GM12874 (cell line): ENCODE measurements around the gene RXFP1.

Source experiments
- CTCF ChIP-seq: IDR thresholded peaks from 2 replicates; pipeline ENCODE4 v1.5.1; 2011; ENCODE audit warnings: low read depth, mild to moderate bottlenecking, control low read depth, low read length, moderate library complexity; ENCODE audit not compliant: insufficient read depth

RXFP1 gene

DNA sequence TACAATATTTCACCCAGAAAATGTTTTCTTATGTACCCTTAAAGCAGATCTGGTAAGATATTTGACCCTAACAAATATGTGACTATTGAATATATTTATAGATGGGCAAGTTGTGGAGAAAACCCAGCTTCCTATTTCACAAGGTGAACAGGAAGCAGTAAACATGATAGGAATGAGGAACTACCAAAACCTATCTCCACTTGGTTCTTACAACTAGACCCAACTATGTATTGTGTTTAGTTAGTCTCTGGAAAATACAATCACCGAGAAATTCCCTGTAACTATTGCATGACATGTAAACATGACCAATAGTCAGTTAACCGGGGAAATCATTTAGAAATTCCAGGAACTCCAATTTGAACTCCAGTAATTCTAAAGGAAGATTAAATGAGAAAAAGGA, 8.4 kb upstream of the RXFP1 start:
- TF ChIP-seq CTCF, result no peak

GRCh38 chr4:158519226-158519625, 2.5 kb upstream of the RXFP1 start:
- TF ChIP-seq CTCF, result no peak

DNA sequence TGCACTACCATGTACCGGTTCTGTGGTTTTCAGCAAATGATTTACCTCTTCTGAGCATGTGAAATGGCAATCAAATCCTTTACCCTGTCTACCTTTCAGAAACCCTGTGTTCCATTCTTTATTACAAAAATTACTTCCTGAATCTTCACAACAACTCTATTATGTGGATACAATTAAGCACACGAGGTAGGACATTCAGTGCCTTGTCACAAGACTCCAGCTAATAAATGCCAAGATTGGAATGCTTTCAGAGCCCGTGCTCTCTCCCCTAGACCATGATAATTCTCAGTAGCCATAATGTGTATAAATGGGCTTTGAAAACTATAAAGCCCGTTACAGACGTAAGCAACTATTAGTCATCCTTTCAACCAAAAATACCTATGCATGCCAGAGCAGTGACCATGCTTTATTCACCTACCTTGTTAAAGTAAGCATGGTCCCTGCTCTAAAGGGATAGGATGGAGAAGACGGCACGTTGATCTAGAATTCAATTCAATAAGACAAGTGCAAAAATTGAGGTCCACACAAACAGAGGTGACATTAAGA, 2.4 kb downstream of the RXFP1 start:
- TF ChIP-seq CTCF, result no peak

- no peak for TF ChIP-seq CTCF
Measured at GRCh38 chr4:158527516-158527915, 5.8 kb downstream of the RXFP1 start.

DNA sequence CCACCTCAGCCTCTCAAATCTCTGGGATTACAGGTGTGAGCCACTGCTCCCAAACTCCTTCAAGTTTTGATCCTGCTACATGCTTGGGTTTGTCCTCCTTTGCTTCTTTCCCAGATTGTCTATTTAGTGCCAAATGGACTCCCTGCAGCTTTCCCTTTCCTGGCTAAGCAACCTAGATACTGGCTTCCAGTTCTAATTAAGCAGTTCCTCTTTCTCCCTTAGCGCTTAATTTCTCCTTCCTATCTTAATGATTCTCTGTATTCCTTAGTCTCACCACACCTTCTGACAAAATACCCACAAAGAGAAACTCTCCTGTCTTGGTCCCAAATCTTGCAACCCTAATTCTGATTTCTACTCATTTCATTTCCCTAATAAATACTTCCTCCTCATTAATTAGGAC, 7.8 kb downstream of the RXFP1 start:
- no peak for TF ChIP-seq CTCF

DNA sequence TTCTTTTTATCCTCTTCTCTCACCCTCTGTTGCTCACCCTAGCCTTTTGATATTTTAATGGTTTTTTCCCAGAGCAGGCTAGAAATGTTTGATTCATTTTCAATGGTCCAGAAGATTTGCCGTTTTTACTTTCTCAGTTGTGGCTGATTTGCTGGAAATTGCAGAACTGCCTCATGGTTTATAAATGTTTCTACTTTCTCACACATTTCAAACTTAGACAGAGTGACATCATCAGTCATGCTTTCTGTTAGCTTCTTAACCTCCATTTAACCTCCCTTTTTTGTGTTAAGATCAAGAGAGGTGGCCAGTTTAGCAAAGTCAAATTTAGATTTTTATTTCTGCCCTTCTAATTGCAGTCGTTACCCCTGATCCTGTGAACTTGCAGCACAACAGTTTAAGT, 8.7 kb downstream of the RXFP1 start:
- TF ChIP-seq CTCF, result no peak

- TF ChIP-seq CTCF, result no peak
Measured at GRCh38 chr4:158530898-158531297, 9.2 kb downstream of the RXFP1 start.
